MM.1S (cell line): Measurements from ENCODE around the gene PRPF19.
A peak's percentile ranks its signal among the peaks of the same experiment; 100 is the strongest.

Experiments
- DNase-seq: peaks from one replicate; pipeline ENCODE4 v3.0.0-alpha.2; 2015
- H2AFZ ChIP-seq: fragments of 300-600 bp; sonication (generic); 2 replicates; pipeline ENCODE4 v1.6.0; 2016; ENCODE audit warnings: antibody characterized with exemption, low read length
- H3F3A ChIP-seq: fragments of 300-600 bp; sonication (generic); 2 replicates; pipeline ENCODE4 v1.6.1; 2016; ENCODE audit warnings: mild to moderate bottlenecking, antibody characterized with exemption, low read length, moderate library complexity, mixed read lengths; ENCODE audit not compliant: insufficient read depth
- H3K27ac ChIP-seq: fragments of 300-600 bp; sonication (generic); 2 replicates; pipeline ENCODE4 v1.5.1; 2016; ENCODE audit warnings: mild to moderate bottlenecking, low read length
- H3K27me3 ChIP-seq: fragments of 300-600 bp; sonication (generic); replicated peaks from 2 replicates; pipeline ENCODE4 v1.6.0; 2016; ENCODE audit warnings: low read length; ENCODE audit not compliant: insufficient read depth
- H3K36me3 ChIP-seq: fragments of 300-600 bp; sonication (generic); replicated peaks from 2 replicates; pipeline ENCODE4 v1.6.1; 2016; ENCODE audit warnings: mild to moderate bottlenecking, low read length, mixed read lengths; ENCODE audit not compliant: insufficient read depth
- H3K4me1 ChIP-seq: fragments of 300-600 bp; sonication (generic); 2 replicates; pipeline ENCODE4 v1.6.1; 2016; ENCODE audit warnings: low read length, mixed read lengths
- H3K4me2 ChIP-seq: fragments of 300-600 bp; sonication (generic); 2 replicates; pipeline ENCODE4 v1.6.0; 2016; ENCODE audit warnings: low read depth, low read length
- H3K4me3 ChIP-seq: fragments of 300-600 bp; sonication (generic); 2 replicates; pipeline ENCODE4 v1.5.1; 2016; ENCODE audit warnings: low read length, mixed read lengths
- H3K79me2 ChIP-seq: fragments of 300-600 bp; sonication (generic); 2 replicates; pipeline ENCODE4 v1.6.1; 2016; ENCODE audit warnings: mixed run types, low read length, mixed read lengths
- H3K9ac ChIP-seq: fragments of 300-600 bp; sonication (generic); 2 replicates; pipeline ENCODE4 v1.6.1; 2016; ENCODE audit warnings: low read length, mixed read lengths
- H3K9me2 ChIP-seq: fragments of 300-600 bp; sonication (generic); replicated peaks from 2 replicates; pipeline ENCODE4 v1.6.1; 2016; ENCODE audit warnings: mild to moderate bottlenecking, low read length, mixed read lengths; ENCODE audit not compliant: insufficient read depth
- H3K9me3 ChIP-seq: fragments of 300-600 bp; sonication (generic); replicated peaks from 2 replicates; pipeline ENCODE4 v1.6.1; 2016; ENCODE audit warnings: mild to moderate bottlenecking, low read length, mixed read lengths; ENCODE audit not compliant: insufficient read depth
- H4K20me1 ChIP-seq: fragments of 300-600 bp; sonication (generic); 2 replicates; pipeline ENCODE4 v1.6.1; 2016; ENCODE audit warnings: mild to moderate bottlenecking, low read length, moderate library complexity, mixed read lengths; ENCODE audit not compliant: insufficient read depth
- EZH2 ChIP-seq: fragments of 300-600 bp; sonication (generic); optimal IDR thresholded peaks from 2 replicates; pipeline ENCODE3; 2017; ENCODE audit warnings: low read depth, mild to moderate bottlenecking, antibody characterized with exemption, low read length, mixed read lengths
- EZH2phosphoT487 ChIP-seq: fragments of 300-600 bp; sonication (generic); IDR thresholded peaks from 2 replicates; pipeline ENCODE4 v1.6.1; 2018; ENCODE audit warnings: antibody characterized with exemption, low read length
- TF ChIP-seq, protein P1 (sequence below): fragments of 300-600 bp; sonication (generic); IDR thresholded peaks from 2 replicates; pipeline ENCODE4 v1.5.1; 2016; ENCODE audit warnings: antibody characterized with exemption, low read length, mixed read lengths

The PRPF19 gene

GRCh38 chr11:60842668-60843600, 63.5 kb downstream of the PRPF19 start:
- Histone ChIP-seq H4K20me1 (no peaks in the 10 kb centered on the region), H3K9ac (peak overlapping the region; percentile 97), H3K4me3 (peak overlapping the region; percentile 92), H3K4me2 (peak overlapping the region; percentile 94), H3K79me2 (peaks cover 64% of the 10 kb centered on the region), H3K4me1 (peaks cover 48% of the 10 kb centered on the region), H3K27ac (peak overlapping the region; percentile 94; the same call in 1 of the 2 replicates), H3K36me3 (peaks cover 13% of the 10 kb centered on the region), H3K9me2 (no peaks in the 10 kb centered on the region), H2AFZ (no peak overlapping the region), H3F3A (peaks cover 32% of the 10 kb centered on the region), H3K27me3 (no peaks in the 10 kb centered on the region), H3K9me3 (no peaks in the 10 kb centered on the region)
- TF ChIP-seq EZH2 (no peak), EZH2phosphoT487 (no peak)
- TF ChIP-seq, protein P1, sequence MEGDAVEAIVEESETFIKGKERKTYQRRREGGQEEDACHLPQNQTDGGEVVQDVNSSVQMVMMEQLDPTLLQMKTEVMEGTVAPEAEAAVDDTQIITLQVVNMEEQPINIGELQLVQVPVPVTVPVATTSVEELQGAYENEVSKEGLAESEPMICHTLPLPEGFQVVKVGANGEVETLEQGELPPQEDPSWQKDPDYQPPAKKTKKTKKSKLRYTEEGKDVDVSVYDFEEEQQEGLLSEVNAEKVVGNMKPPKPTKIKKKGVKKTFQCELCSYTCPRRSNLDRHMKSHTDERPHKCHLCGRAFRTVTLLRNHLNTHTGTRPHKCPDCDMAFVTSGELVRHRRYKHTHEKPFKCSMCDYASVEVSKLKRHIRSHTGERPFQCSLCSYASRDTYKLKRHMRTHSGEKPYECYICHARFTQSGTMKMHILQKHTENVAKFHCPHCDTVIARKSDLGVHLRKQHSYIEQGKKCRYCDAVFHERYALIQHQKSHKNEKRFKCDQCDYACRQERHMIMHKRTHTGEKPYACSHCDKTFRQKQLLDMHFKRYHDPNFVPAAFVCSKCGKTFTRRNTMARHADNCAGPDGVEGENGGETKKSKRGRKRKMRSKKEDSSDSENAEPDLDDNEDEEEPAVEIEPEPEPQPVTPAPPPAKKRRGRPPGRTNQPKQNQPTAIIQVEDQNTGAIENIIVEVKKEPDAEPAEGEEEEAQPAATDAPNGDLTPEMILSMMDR: no peak
- no peak for DNase-seq

GRCh38 chr11:60841797-60842667, 64.4 kb downstream of the PRPF19 start, which contains the start of gene CCDC86:
TSS of gene CCDC86 (plus strand) at chr11:60842113. CDS start at chr11:60842125, 12 bp downstream.
- DNase-seq: peak; percentile 97
- peaks cover 6% of the 10 kb centered on the region; the same call in 1 of the 2 replicates for H3K36me3 ChIP-seq
- H3K9me2 ChIP-seq: no peaks in the 10 kb centered on the region
- H2AFZ ChIP-seq: peak within 1 kb of the TSS; percentile 61
- no peaks in the 10 kb centered on the region for H3K9me3 ChIP-seq
- H4K20me1 ChIP-seq: no peaks in the 10 kb centered on the region
- peaks cover 57% of the 10 kb centered on the region for H3K4me1 ChIP-seq
- peak within 1 kb of the TSS; percentile 94 for H3K27ac ChIP-seq
- H3K27me3 ChIP-seq: no peaks in the 10 kb centered on the region
- H3K4me2 ChIP-seq: peak within 1 kb of the TSS; percentile 94
- peaks cover 55% of the 10 kb centered on the region for H3K79me2 ChIP-seq
- peak within 1 kb of the TSS; percentile 92 for H3K4me3 ChIP-seq
- H3F3A ChIP-seq: peaks cover 35% of the 10 kb centered on the region
- TF ChIP-seq, protein P1: no peak
- TF ChIP-seq EZH2phosphoT487 (no peak), EZH2 (no peak)
- H3K9ac ChIP-seq: peak within 1 kb of the TSS; percentile 97
